Measurements from ENCODE around the gene DDAH1.

DNA sequence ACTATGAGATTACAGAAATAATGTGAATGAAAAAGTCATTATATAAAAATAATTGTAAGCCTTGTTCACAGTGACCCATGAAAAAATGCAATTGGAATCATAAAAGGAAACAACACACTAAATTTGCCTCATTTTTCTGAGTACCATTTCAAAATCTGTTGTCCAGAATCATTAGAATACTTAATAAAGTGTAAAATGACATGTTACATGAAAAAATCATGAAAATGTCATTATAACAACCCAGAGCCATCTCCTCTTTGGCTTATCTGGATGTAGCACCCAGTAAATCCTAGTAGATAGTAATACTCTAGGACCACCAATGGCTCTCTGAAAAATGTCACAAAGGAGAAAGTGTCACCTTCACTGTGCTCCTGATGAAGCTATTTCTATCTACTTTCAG is 76.5 kb downstream of the DDAH1 start:
- TF ChIP-seq, protein P1, sequence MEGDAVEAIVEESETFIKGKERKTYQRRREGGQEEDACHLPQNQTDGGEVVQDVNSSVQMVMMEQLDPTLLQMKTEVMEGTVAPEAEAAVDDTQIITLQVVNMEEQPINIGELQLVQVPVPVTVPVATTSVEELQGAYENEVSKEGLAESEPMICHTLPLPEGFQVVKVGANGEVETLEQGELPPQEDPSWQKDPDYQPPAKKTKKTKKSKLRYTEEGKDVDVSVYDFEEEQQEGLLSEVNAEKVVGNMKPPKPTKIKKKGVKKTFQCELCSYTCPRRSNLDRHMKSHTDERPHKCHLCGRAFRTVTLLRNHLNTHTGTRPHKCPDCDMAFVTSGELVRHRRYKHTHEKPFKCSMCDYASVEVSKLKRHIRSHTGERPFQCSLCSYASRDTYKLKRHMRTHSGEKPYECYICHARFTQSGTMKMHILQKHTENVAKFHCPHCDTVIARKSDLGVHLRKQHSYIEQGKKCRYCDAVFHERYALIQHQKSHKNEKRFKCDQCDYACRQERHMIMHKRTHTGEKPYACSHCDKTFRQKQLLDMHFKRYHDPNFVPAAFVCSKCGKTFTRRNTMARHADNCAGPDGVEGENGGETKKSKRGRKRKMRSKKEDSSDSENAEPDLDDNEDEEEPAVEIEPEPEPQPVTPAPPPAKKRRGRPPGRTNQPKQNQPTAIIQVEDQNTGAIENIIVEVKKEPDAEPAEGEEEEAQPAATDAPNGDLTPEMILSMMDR (IDR thresholded peaks at IDR 0.05), result no peak
- no peak for TF ChIP-seq EP300 (IDR thresholded peaks at IDR 0.05)

Data from ovary (tissue), 3 donors.